HG03520 (cell line): ENCODE data around the gene CCM2L.

ENCODE experiments used
- ATAC-seq: cut with Tn5 transposase; IDR thresholded peaks from one replicate; pipeline ENCODE4 v1.9.1; 2021; ENCODE audit warnings: mild to moderate bottlenecking, moderate library complexity; ENCODE audit not compliant: unreplicated experiment

Gene CCM2L

DNA sequence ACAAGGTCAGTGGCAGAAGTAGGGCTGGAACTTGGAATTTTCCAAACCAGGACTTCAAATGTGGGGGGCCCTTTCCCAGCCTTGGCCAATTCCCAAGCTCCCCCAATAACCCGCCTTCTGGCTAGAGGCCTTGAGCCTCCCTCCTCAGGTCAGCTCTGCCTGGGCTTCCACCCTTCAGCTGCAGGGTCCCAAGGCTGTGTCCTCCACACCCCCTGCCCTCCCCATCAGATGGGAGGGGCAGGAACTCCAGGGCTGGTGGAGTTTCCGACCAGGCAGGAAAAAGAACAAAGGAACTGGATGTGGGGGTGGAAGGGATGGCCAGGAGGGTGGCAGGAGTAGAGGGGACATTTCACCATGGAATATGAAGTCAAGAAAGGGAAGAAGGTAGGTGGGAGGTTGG lies at the start of gene CCM2L:
CCM2L (plus strand) TSS at position 338 of the 400 bp plus-strand sequence; CDS start at position 355, 17 bp downstream.
- ATAC-seq = no peak

DNA sequence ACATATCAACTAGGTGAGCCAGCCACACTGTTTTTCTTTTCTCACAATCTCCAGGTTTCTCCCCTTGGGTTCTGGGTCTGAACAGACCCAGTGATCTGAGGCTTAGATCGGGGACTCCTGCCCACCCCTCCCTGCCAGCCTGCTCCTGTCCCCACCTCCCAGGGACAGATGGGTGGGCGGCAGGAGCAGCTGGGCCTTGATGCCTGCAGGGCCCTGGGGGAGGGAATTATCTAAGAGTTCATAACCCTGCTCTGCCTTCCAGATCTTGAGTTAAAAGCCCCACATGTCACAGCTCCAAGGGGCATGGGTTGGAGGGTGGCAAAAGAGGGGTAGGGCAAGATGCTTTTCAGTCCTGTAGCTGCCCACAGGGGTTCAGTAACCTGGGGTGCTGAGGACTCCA lies 47.5 kb upstream of the CCM2L start:
- ATAC-seq = no peak

- no peak for ATAC-seq
Measured at GRCh38 chr20:31963889-31964288, 46.3 kb upstream of the CCM2L start.

- ATAC-seq = no peak
Measured at GRCh38 chr20:31966991-31967655, 43.1 kb upstream of the CCM2L start.

DNA sequence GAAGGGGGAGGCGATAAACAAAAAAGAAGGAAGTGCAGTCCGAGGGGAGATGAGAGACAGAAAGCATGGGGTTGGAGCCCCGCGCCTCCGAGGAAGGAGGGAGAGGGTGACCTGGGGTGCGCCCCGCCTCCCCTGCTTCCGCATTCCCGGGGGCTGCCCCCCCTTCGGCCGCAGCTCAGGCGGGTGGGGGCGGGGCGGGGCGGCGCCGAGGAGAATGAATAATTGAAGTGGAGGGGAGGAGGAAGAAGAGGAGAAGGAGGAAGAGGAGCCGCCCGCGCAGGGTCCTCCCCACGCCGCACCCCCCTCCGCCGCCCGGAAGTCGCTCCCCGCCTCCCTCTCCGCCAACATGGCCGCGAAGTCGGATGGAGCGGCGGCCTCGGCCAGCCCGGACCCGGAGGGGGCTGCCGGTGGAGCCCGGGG lies 42.4 kb upstream of the CCM2L start, which contains the start of gene XKR7:
XKR7 (plus strand) TSS at position 322 of the 420 bp plus-strand sequence; CDS start at position 347, 25 bp downstream.
- no peak for ATAC-seq

- no peak for ATAC-seq
Measured at GRCh38 chr20:31968291-31969126, 41.7 kb upstream of the CCM2L start.

GRCh38 chr20:31969991-31970390 lies 40.2 kb upstream of the CCM2L start:
- no peak for ATAC-seq

GRCh38 chr20:31972471-31973021 lies 37.7 kb upstream of the CCM2L start:
- no peak for ATAC-seq

DNA sequence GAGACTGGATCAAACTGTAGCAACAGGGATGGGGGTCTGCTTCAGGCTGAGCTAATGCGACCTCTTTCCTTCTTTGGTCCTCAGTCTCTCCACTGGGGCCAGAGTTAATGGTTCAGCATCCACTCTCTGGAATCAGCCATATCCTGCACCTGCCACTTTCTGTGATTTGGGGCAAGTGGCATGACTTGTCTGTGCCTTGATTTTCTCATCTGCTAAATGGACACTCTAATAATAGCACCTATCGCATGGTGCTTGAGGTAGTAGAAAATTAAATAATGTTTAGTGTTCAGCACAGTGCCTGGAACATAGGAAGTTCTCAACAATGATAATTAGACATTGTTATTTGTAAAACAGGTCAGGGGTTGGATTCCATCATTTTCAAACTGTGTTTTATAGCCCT lies 35.9 kb upstream of the CCM2L start:
- no peak for ATAC-seq

GRCh38 chr20:31974951-31975487 lies 35.2 kb upstream of the CCM2L start:
- ATAC-seq = no peak

DNA sequence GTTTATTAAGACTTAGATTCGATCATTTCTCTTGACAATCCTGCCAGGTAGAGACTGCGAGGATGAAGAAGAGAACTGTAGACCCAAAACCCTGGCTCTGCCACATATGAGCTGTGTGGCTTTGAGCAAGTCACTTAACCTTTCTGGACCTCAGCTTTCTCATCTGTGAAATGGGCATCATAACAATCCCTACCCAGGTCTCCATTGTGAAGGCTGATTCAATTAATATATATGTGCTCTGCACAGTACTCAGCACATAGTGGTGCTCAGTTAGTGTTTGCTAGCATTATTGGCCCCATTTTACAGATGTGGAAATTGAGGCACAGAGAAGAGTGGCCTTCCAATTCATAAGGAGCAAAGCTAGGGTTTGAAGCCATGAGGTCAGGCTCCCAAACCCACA lies 34.4 kb upstream of the CCM2L start:
- ATAC-seq = no peak

GRCh38 chr20:31977080-31977479 lies 33.2 kb upstream of the CCM2L start:
- ATAC-seq = no peak

DNA sequence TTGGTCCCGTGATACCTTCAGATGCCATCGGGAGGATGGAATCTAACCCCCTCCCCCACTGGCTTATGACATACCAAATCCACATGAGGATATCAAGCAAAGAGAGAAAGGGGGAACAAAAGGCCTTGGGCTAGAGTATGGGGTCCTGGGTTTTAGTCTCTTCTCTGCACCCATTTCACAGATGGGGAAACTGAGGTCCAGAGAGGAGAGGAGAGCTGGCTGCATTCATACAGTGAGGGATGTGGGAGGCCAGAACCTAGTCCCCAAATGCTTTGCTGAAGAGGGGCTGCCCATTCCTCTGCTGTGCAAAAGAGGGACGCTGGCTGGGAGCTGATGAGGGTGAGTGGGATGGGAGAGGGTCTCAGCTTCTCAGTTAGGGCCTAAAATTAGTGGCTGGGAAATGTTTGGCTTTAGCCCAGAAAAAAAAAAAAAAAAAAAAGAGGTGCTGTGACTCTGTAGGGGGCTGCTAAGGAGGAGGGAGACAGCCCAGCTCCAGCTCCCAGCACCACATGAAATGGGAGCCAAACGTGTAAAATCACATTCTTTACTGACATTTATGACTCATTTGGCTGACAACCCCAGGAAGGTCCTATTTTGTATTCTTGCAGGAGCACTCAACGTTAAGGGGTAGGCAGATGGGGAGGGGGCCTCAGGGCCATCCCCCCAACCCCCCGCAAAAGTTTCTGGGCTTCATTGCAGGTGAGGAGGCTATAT lies 30.4 kb upstream of the CCM2L start:
- ATAC-seq = no peak

GRCh38 chr20:31981784-31982183 lies 28.5 kb upstream of the CCM2L start:
- no peak for ATAC-seq

GRCh38 chr20:31984981-31985471 lies 25.2 kb upstream of the CCM2L start:
- ATAC-seq = no peak

- ATAC-seq = no peak
Measured at GRCh38 chr20:31987744-31988143, 22.5 kb upstream of the CCM2L start.

DNA sequence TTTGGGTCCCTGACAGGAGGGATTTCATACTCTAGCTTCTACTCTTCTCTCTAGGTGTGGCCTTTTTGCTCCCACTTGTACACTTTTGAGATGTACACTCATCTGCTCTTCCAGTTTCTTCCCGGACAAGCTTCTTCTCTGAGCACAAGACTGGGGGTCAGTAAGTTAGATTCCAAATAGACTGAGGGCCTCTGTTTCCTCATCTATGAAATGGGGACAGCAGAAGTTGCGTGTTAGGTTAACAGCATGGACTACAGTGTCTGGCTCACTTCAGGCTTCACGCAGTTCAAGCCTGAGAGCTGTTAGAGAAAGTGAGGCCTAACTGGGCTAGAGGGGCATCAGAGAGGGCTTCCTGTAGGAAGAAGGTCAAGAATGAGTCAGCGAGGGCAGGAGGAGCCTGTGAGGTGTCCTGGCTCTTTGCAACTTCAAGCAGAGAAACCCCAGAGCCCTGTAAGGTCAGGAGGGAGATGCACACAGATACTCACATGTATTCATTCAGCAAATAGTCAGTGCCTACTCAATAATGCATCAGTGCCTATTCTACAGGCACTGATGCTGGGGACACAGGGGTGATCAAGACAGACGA lies 21.7 kb upstream of the CCM2L start:
- no peak for ATAC-seq

GRCh38 chr20:31989030-31989645 lies 21.1 kb upstream of the CCM2L start:
- no peak for ATAC-seq

- no peak for ATAC-seq
Measured at GRCh38 chr20:31990641-31991338, 19.4 kb upstream of the CCM2L start.
